CD14-positive monocyte (primary cell): ENCODE measurements around the gene DUS2. TPM values are rescaled to one million over a fixed set of nuclear protein-coding genes. Genes with fewer than 3 reads are reported as not detected.

ENCODE experiments used
- DNase-seq, 3 donors: peaks; one replicate each; pipeline ENCODE4 v3.0.0-alpha.2; 2011 to 2022
- H2AFZ ChIP-seq: 2 replicates; pipeline ENCODE4 v1.6.0; 2012; ENCODE audit warnings: mild to moderate bottlenecking, low read depth, low read length, inconsistent platforms; ENCODE audit not compliant: insufficient read depth, poor library complexity, severe bottlenecking
- H3K27ac ChIP-seq, 2 donors: 1 replicate in 1 of 2; 2 replicates in 1 of 2; pipeline ENCODE4 v1.5.1; 2012 to 2013; ENCODE audit warnings: low read length in 2 of 2, control low read depth in 1 of 2, inconsistent platforms in 1 of 2, low read depth in 1 of 2, mild to moderate bottlenecking in 1 of 2
- H3K27me3 ChIP-seq, 2 donors: one replicate each; pipeline versions ENCODE4 v1.6.0 to v1.6.1; 2011 to 2013; ENCODE audit warnings: low read length in 2 of 2; ENCODE audit not compliant: control insufficient read depth in 2 of 2, insufficient read depth in 2 of 2
- H3K36me3 ChIP-seq, 2 donors: replicated peaks in 1 of 2; 1 replicate in 1 of 2; 2 replicates in 1 of 2; pipeline versions ENCODE4 v1.5.1 to v1.6.1; 2012 to 2013; ENCODE audit warnings: low read length in 2 of 2, control low read depth in 1 of 2, inconsistent platforms in 1 of 2, mild to moderate bottlenecking in 1 of 2; ENCODE audit not compliant: insufficient read depth in 2 of 2, control insufficient read depth in 1 of 2
- H3K4me1 ChIP-seq, 2 donors: 1 replicate in 1 of 2; 2 replicates in 1 of 2; pipeline versions ENCODE4 v1.5.1 to v1.6.1; 2012 to 2013; ENCODE audit warnings: low read length in 2 of 2, control low read depth in 1 of 2, inconsistent platforms in 1 of 2, mild to moderate bottlenecking in 1 of 2, moderate library complexity in 1 of 2; ENCODE audit not compliant: insufficient read depth in 2 of 2, control insufficient read depth in 1 of 2
- H3K4me2 ChIP-seq: replicated peaks from 2 replicates; pipeline ENCODE3; 2012; ENCODE audit warnings: low read length, moderate library complexity, mild to moderate bottlenecking; ENCODE audit not compliant: poor library complexity, severe bottlenecking; ENCODE audit errors: extremely low read depth
- H3K4me3 ChIP-seq, 3 experiments: fragments of 200-600 bp in 1 of 3; sonication (generic) in 1 of 3; replicated peaks in 1 of 3; 1 replicate in 2 of 3; 2 replicates in 1 of 3; pipeline ENCODE4 v1.5.1; 2011 to 2013; ENCODE audit warnings: low read length in 3 of 3, mild to moderate bottlenecking in 3 of 3, control low read depth in 2 of 3, low read depth in 2 of 3, inconsistent platforms in 1 of 3, moderate library complexity in 1 of 3
- H3K79me2 ChIP-seq: 2 replicates; pipeline ENCODE4 v1.6.0; 2012; ENCODE audit warnings: mild to moderate bottlenecking, control low read depth, inconsistent platforms, low read length, moderate library complexity; ENCODE audit not compliant: insufficient read depth
- H3K9ac ChIP-seq: 2 replicates; pipeline ENCODE4 v1.6.0; 2017; ENCODE audit warnings: low read length, mild to moderate bottlenecking; ENCODE audit not compliant: insufficient read depth, poor library complexity, severe bottlenecking
- H3K9me3 ChIP-seq, 2 donors: replicated peaks in 1 of 2; 1 replicate in 1 of 2; 2 replicates in 1 of 2; pipeline versions ENCODE4 v1.5.1 to v1.6.1; 2012 to 2013; ENCODE audit warnings: low read length in 2 of 2, control low read depth in 1 of 2; ENCODE audit not compliant: control insufficient read depth in 1 of 2, insufficient read depth in 1 of 2
- H4K20me1 ChIP-seq: 2 replicates; pipeline ENCODE4 v1.6.0; 2012; ENCODE audit warnings: mild to moderate bottlenecking, low read length, control low read depth, moderate library complexity; ENCODE audit not compliant: insufficient read depth
- H3K27ac Mint-ChIP-seq, 7 donors: one replicate each; pipeline ENCODE4 v1.8.0; 2020; ENCODE audit warnings: mild to moderate bottlenecking in 7 of 7, mixed read lengths in 7 of 7, moderate library complexity in 6 of 7, inconsistent platforms in 2 of 7
- H3K27me3 Mint-ChIP-seq, 3 donors: one replicate each; pipeline ENCODE4 v1.8.0; 2021 to 2022; ENCODE audit warnings: low read depth in 3 of 3, mild to moderate bottlenecking in 3 of 3, mixed read lengths in 3 of 3, moderate library complexity in 3 of 3, inconsistent platforms in 1 of 3
- H3K36me3 Mint-ChIP-seq, 2 donors: one replicate each; pipeline ENCODE4 v1.8.0; 2020; ENCODE audit warnings: mixed read lengths in 2 of 2, inconsistent platforms in 1 of 2, mild to moderate bottlenecking in 1 of 2
- H3K4me1 Mint-ChIP-seq: one replicate; pipeline ENCODE4 v1.8.0; 2020; ENCODE audit warnings: mild to moderate bottlenecking, mixed read lengths
- H3K4me3 Mint-ChIP-seq, 2 donors: one replicate each; pipeline ENCODE4 v1.8.0; 2020; ENCODE audit warnings: mild to moderate bottlenecking in 2 of 2, mixed read lengths in 2 of 2, moderate library complexity in 1 of 2
- H3K9me3 Mint-ChIP-seq, 7 donors: one replicate each; pipeline ENCODE4 v1.8.0; 2020 to 2022; ENCODE audit warnings: mixed read lengths in 7 of 7, mild to moderate bottlenecking in 6 of 7, moderate library complexity in 6 of 7, inconsistent platforms in 2 of 7
- WGBS: methylation state at CpG from one replicate; pipeline ENCODE4 v1.1.5; 2013; ENCODE audit warnings: missing lambda C conversion rate; ENCODE audit not compliant: insufficient coverage; 5-methylcytosine and 5-hydroxymethylcytosine counted together
- intact Hi-C, 2 donors: fragments of 100-400 bp; cut with micrococcal nuclease; formaldehyde crosslinking; loops; one replicate each; pipeline versions ENCODE4 v1.15.0 to v1.15.1; 2023
- polyA plus RNA-seq, 3 donors: library from polyadenylated mRNA; depleted of rRNA in 1 of 3; unstranded in 2 of 3; stranded (reverse) in 1 of 3; fragments of 300-500 nt in 2 of 3; fragments of >200 nt in 1 of 3; fragmentation: Illumina TruSeq in 2 of 3; gene quantifications; 1 replicate in 2 of 3; 2 replicates in 1 of 3; pipeline ENCODE4 v1.2.3, GENCODE V29; 2012 to 2021
- TF ChIP-seq, protein P1 (sequence below): fragments of 200-600 bp; IDR thresholded peaks from one replicate; pipeline ENCODE4 v1.8.0; 2022; ENCODE audit warnings: antibody characterized with exemption, mild to moderate bottlenecking

Gene DUS2
- polyA plus RNA-seq, 3 donors, result 18.4 to 40.7 (median 33.2) TPM

DNA sequence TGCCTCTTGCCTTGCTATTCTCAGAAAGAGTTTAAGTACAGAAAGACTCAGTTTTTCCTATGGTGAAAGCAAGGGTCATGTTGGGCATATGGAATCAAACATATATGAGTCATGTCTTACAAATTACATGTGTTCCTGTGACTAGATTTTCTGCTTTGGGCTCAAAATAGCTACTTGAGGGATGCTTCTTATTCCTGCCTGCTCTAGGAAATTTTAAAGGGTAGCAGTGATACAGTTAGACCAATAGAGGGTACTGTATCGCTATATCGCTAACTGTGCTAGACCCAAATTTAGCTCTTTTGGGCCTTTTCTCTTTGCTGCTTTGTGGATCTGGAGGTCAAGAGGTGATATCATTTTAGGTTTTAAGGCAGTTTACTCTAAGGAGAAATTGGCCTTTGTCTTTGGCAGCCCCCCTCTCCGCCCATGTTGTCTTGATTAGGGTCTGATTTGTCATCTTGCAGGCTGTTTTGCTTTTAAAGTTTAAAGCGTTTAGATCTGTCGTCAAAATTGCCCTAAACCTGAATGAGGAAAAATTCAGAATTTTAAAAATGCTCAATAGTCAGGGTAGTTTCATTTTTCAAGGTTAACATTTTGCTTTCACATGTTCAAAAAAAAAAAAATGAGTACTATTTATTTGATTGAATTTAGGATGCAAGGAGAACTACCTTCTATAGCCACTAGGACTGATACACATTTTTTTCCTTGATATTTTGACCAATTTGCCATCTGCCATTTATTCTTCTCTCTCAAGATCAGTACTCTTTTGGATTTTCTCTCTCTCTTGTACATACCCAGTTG, 70.9 kb downstream of the DUS2 start:
- Histone ChIP-seq H3K4me1 (peaks cover 21 to 38% of the 10 kb centered on the region in 2 donors), H3K27me3 (no peaks in the 10 kb centered on the region), H4K20me1 (peaks cover 98% of the 10 kb centered on the region), H3K9me3 (no peaks in the 10 kb centered on the region), H3K9ac (no peak overlapping the region), H3K36me3 (peaks cover 0 to 5% of the 10 kb centered on the region in 2 donors), H3K4me3 (no peak overlapping the region), H3K27ac (no peak overlapping the region), H3K4me2 (no peak overlapping the region), H3K79me2 (peaks cover 100% of the 10 kb centered on the region), H2AFZ (no peak overlapping the region)
- H3K4me3 Mint-ChIP-seq, result no peak overlapping the region
- no peaks in the 10 kb centered on the region for H3K27me3 Mint-ChIP-seq
- H3K4me1 Mint-ChIP-seq, result peaks cover 55% of the 10 kb centered on the region
- peaks cover 0 to 2% (median 0%) of the 10 kb centered on the region in 7 donors for H3K9me3 Mint-ChIP-seq
- peak overlapping the region in 5 of 7 donors; percentile 16 to 66 (median 31) for H3K27ac Mint-ChIP-seq
- TF ChIP-seq, protein P1, sequence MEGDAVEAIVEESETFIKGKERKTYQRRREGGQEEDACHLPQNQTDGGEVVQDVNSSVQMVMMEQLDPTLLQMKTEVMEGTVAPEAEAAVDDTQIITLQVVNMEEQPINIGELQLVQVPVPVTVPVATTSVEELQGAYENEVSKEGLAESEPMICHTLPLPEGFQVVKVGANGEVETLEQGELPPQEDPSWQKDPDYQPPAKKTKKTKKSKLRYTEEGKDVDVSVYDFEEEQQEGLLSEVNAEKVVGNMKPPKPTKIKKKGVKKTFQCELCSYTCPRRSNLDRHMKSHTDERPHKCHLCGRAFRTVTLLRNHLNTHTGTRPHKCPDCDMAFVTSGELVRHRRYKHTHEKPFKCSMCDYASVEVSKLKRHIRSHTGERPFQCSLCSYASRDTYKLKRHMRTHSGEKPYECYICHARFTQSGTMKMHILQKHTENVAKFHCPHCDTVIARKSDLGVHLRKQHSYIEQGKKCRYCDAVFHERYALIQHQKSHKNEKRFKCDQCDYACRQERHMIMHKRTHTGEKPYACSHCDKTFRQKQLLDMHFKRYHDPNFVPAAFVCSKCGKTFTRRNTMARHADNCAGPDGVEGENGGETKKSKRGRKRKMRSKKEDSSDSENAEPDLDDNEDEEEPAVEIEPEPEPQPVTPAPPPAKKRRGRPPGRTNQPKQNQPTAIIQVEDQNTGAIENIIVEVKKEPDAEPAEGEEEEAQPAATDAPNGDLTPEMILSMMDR, result peak; percentile 65
- WGBS, result 100% methylated on average over 2 of the region's 5 CpGs
- intact Hi-C loops, result no loop called here
- H3K36me3 Mint-ChIP-seq, result peaks cover 2 to 6% of the 10 kb centered on the region in 2 donors
- DNase-seq, result peak in 1 of 3 donors; percentile 12

DNA sequence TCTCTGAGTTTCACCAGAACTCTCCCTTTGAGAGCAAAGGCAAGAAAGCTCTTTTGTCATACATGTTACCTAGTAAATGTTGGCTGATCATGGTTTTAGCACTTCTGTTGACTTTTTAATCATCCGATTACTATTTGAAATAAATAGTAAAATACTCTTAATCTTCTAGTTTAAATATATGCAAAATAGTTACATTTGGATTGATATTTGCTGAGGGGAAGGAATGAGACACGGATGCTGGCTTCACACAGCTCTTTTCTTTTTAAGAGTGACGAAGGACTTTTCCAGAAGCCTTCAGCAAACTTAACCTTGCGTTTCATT, 71.5 kb downstream of the DUS2 start:
- DNase-seq, result no peak
- Mint-ChIP-seq H3K9me3 (peaks cover 0 to 2% (median 0%) of the 10 kb centered on the region in 7 donors), H3K36me3 (peaks cover 2 to 6% of the 10 kb centered on the region in 2 donors), H3K27me3 (no peaks in the 10 kb centered on the region), H3K27ac (peak overlapping the region in 2 of 7 donors; percentile 4 to 12), H3K4me1 (peaks cover 54% of the 10 kb centered on the region), H3K4me3 (no peak overlapping the region)
- peaks cover 21 to 38% of the 10 kb centered on the region in 2 donors for H3K4me1 ChIP-seq
- peaks cover 0 to 5% of the 10 kb centered on the region in 2 donors for H3K36me3 ChIP-seq
- H3K9ac ChIP-seq, result no peak overlapping the region
- no peak overlapping the region for H3K4me2 ChIP-seq
- H3K4me3 ChIP-seq, result no peak overlapping the region
- peaks cover 100% of the 10 kb centered on the region for H3K79me2 ChIP-seq
- TF ChIP-seq, protein P1, result peak; percentile 50
- peaks cover 98% of the 10 kb centered on the region for H4K20me1 ChIP-seq
- no peak overlapping the region for H2AFZ ChIP-seq
- intact Hi-C loops, result no loop called here
- H3K9me3 ChIP-seq, result no peaks in the 10 kb centered on the region
- no peak overlapping the region for H3K27ac ChIP-seq
- no CpG with 5 or more reads among the region's 4 CpGs for WGBS
- H3K27me3 ChIP-seq, result no peaks in the 10 kb centered on the region
